ENCODE results near the gene ZNF710. TPM values are rescaled to one million over a fixed set of nuclear protein-coding genes. Genes with fewer than 3 reads are reported as not detected.

Gene ZNF710
- total and polyA plus RNA-seq, 2 experiments from 2014 or later, result 15.9 to 18.2 TPM

DNA sequence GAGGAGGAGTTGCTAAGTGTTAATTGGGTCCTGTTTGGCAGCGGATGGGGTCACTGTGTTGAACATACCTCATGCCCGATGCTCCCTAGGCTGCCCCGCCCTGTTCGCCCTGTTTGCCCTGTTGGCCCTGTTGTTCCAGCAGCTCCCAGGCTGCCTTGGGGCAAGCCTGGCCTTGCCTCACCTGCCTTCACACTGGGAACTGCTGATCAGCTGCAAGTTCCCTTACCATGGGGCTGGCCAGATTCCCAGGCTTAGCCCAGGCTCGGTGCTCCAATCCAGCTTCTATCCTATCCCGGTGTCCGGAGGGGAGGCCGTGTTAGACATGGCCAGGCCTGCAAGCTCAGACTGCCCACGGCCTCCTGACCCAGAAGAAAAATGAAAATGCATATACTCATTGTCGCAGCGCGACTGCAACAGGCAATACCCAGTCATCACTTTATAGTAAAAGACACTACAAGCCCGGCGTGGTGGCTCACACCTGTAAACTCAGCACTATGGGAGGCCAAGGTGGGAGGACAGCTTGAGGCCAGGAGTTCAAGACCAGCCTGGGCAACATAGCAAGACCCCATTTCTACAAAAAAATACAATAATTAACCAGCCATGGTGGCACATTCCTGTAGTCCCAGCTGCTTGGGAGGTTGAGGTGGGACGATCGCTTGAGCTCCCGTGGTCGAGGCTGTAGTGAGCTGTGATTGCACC is 42.9 kb upstream of the ZNF710 start (continued):
- TF ChIP-seq, protein P1, sequence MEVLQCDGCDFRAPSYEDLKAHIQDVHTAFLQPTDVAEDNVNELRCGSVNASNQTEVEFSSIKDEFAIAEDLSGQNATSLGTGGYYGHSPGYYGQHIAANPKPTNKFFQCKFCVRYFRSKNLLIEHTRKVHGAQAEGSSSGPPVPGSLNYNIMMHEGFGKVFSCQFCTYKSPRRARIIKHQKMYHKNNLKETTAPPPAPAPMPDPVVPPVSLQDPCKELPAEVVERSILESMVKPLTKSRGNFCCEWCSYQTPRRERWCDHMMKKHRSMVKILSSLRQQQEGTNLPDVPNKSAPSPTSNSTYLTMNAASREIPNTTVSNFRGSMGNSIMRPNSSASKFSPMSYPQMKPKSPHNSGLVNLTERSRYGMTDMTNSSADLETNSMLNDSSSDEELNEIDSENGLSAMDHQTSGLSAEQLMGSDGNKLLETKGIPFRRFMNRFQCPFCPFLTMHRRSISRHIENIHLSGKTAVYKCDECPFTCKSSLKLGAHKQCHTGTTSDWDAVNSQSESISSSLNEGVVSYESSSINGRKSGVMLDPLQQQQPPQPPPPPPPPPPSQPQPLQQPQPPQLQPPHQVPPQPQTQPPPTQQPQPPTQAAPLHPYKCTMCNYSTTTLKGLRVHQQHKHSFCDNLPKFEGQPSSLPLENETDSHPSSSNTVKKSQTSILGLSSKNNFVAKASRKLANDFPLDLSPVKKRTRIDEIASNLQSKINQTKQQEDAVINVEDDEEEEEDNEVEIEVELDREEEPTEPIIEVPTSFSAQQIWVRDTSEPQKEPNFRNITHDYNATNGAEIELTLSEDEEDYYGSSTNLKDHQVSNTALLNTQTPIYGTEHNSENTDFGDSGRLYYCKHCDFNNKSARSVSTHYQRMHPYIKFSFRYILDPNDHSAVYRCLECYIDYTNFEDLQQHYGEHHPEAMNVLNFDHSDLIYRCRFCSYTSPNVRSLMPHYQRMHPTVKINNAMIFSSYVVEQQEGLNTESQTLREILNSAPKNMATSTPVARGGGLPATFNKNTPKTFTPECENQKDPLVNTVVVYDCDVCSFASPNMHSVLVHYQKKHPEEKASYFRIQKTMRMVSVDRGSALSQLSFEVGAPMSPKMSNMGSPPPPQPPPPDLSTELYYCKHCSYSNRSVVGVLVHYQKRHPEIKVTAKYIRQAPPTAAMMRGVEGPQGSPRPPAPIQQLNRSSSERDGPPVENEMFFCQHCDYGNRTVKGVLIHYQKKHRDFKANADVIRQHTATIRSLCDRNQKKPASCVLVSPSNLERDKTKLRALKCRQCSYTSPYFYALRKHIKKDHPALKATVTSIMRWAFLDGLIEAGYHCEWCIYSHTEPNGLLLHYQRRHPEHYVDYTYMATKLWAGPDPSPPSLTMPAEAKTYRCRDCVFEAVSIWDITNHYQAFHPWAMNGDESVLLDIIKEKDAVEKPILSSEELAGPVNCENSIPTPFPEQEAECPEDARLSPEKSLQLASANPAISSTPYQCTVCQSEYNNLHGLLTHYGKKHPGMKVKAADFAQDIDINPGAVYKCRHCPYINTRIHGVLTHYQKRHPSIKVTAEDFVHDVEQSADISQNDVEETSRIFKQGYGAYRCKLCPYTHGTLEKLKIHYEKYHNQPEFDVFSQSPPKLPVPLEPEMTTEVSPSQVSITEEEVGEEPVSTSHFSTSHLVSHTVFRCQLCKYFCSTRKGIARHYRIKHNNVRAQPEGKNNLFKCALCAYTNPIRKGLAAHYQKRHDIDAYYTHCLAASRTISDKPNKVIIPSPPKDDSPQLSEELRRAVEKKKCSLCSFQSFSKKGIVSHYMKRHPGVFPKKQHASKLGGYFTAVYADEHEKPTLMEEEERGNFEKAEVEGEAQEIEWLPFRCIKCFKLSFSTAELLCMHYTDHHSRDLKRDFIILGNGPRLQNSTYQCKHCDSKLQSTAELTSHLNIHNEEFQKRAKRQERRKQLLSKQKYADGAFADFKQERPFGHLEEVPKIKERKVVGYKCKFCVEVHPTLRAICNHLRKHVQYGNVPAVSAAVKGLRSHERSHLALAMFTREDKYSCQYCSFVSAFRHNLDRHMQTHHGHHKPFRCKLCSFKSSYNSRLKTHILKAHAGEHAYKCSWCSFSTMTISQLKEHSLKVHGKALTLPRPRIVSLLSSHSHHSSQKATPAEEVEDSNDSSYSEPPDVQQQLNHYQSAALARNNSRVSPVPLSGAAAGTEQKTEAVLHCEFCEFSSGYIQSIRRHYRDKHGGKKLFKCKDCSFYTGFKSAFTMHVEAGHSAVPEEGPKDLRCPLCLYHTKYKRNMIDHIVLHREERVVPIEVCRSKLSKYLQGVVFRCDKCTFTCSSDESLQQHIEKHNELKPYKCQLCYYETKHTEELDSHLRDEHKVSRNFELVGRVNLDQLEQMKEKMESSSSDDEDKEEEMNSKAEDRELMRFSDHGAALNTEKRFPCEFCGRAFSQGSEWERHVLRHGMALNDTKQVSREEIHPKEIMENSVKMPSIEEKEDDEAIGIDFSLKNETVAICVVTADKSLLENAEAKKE (CRISPR knock-in tag; IDR thresholded peaks at IDR 0.05), result no peak
- no peak for TF ChIP-seq POLR2AphosphoS5 (IDR thresholded peaks at IDR 0.05; ENCODE audit: low read depth)
- TF ChIP-seq, protein P2, sequence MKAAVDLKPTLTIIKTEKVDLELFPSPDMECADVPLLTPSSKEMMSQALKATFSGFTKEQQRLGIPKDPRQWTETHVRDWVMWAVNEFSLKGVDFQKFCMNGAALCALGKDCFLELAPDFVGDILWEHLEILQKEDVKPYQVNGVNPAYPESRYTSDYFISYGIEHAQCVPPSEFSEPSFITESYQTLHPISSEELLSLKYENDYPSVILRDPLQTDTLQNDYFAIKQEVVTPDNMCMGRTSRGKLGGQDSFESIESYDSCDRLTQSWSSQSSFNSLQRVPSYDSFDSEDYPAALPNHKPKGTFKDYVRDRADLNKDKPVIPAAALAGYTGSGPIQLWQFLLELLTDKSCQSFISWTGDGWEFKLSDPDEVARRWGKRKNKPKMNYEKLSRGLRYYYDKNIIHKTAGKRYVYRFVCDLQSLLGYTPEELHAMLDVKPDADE (IDR thresholded peaks at IDR 0.05), result no peak

DNA sequence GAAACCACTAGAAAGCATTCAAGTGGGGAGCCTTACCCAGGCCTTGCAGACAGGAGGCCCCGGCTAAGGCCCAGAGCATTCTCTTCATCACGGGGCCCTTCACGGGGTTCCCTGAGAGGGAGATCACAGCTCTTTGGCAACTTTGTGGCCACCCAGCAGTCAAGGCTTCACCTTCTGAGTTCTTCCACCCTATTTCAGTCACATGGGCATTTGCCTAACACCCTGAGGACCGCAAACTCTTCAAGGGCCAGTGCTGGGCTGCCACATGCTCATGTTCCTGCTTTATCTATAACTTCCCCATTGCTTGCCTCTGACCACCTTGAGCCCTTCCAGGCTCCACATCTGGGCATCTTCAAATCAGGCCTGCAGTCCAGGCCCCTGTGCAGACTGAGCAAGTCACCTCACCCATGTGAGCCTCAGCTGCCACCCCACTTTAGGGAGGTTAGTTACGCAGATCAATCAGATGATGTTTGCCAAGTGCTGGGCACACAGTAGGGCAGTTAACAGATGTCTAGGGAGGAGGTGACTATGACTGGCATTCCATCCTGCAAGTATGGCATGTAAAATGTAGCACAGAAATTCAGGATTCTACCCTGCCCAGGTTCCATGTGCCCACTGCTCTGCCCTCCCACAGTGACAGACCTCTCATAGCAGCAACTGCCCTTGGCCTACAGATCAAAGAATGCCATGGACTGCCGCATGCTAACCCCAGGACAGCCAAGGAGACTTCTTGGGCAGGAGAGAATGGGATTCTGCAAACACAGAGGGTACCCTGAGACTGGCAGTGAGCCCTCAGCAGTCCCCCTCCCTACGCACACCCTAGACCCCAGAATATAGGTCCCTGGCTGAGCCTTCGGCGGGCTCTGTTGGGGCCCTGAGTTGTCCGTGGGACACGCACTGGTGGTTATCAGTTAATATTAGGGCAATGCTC is 37.6 kb upstream of the ZNF710 start:
- Histone ChIP-seq H3K36me3 (ENCODE audit: insufficient read depth) (no peaks in the 10 kb centered on the region), H3K27ac (ENCODE audit: low read depth) (no peak overlapping the region), H3K4me2 (no peak overlapping the region), H3K79me2 (replicated peaks; ENCODE audit: insufficient read depth) (no peaks in the 10 kb centered on the region), H3K27me3 (ENCODE audit: insufficient read depth) (no peaks in the 10 kb centered on the region), H3K4me1 (ENCODE audit: insufficient read depth) (no peaks in the 10 kb centered on the region), H3F3A (replicated peaks; ENCODE audit: low read depth) (no peaks in the 10 kb centered on the region), H3K9me2 (ENCODE audit: insufficient read depth) (no peaks in the 10 kb centered on the region), H2AFZ (no peak overlapping the region; the same call in 1 of the 2 replicates), H3K4me3 (no peak overlapping the region), H4K20me1 (replicated peaks; ENCODE audit: insufficient read depth) (no peaks in the 10 kb centered on the region)
- H3K27ac Mint-ChIP-seq, result no peak overlapping the region
- H3K9me3 Mint-ChIP-seq, result no peaks in the 10 kb centered on the region
- H3K4me1 Mint-ChIP-seq, result no peaks in the 10 kb centered on the region
- peaks cover 2% of the 10 kb centered on the region for H3K27me3 Mint-ChIP-seq (ENCODE audit: insufficient read depth, low read depth, poor library complexity)
- no peak overlapping the region for H3K4me3 Mint-ChIP-seq
- H3K36me3 Mint-ChIP-seq (ENCODE audit: low read depth), result no peaks in the 10 kb centered on the region
- TF ChIP-seq, protein P3, sequence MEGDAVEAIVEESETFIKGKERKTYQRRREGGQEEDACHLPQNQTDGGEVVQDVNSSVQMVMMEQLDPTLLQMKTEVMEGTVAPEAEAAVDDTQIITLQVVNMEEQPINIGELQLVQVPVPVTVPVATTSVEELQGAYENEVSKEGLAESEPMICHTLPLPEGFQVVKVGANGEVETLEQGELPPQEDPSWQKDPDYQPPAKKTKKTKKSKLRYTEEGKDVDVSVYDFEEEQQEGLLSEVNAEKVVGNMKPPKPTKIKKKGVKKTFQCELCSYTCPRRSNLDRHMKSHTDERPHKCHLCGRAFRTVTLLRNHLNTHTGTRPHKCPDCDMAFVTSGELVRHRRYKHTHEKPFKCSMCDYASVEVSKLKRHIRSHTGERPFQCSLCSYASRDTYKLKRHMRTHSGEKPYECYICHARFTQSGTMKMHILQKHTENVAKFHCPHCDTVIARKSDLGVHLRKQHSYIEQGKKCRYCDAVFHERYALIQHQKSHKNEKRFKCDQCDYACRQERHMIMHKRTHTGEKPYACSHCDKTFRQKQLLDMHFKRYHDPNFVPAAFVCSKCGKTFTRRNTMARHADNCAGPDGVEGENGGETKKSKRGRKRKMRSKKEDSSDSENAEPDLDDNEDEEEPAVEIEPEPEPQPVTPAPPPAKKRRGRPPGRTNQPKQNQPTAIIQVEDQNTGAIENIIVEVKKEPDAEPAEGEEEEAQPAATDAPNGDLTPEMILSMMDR (conservative IDR thresholded peaks at IDR 0.05; ENCODE audit: low read depth in 2 of 2), result no peak
- TF ChIP-seq JUNB (IDR thresholded peaks at IDR 0.05; ENCODE audit: unreplicated experiment), result no peak
- TF ChIP-seq CREB1 (CRISPR knock-in tag; IDR thresholded peaks at IDR 0.05; ENCODE audit: low read depth), result no peak
- no peak for TF ChIP-seq EZH2 (IDR thresholded peaks at IDR 0.05; ENCODE audit: low read depth, unreplicated experiment)
- no peak for TF ChIP-seq NANOG (IDR thresholded peaks at IDR 0.05; ENCODE audit: borderline replicate concordance)
- TF ChIP-seq ZNF114 (CRISPR knock-in tag; IDR thresholded peaks at IDR 0.05), result no peak
- TF ChIP-seq ZNF331 (CRISPR knock-in tag; IDR thresholded peaks at IDR 0.05; ENCODE audit: low read depth), result no peak
- no peak for ATAC-seq
- no peak for DNase-seq (ENCODE audit: low spot score)
